Adrenal gland (tissue), 12 donors: ENCODE data around the gene LIAS. TPM values are rescaled to one million over a fixed set of nuclear protein-coding genes. Genes with fewer than 3 reads are reported as not detected.

Experiments
- DNase-seq, 7 donors: peaks; one replicate each; pipeline ENCODE4 v3.0.0-alpha.2; 2019 to 2020
- H3K27ac ChIP-seq, 5 donors: fragments of 200-600 bp; sonication (generic) in 4 of 5; 1 replicate in 3 of 5; 2 replicates in 2 of 5; pipeline versions ENCODE4 v1.5.1 to v1.8.0; 2016 to 2020; ENCODE audit warnings: mild to moderate bottlenecking in 1 of 5
- H3K27me3 ChIP-seq: fragments of 200-600 bp; 2 replicates; pipeline ENCODE4 v1.8.0; 2021
- H3K36me3 ChIP-seq, 2 donors: fragments of 200-600 bp; replicated peaks in 1 of 2; 1 replicate in 1 of 2; 2 replicates in 1 of 2; pipeline versions ENCODE4 v1.5.1 to v1.8.0; 2018 to 2022
- H3K4me1 ChIP-seq, 2 donors: fragments of 200-600 bp; replicated peaks in 1 of 2; 1 replicate in 1 of 2; 2 replicates in 1 of 2; pipeline versions ENCODE4 v1.5.1 to v1.8.0; 2018 to 2021
- H3K4me3 ChIP-seq, 4 donors: fragments of 200-600 bp; sonication (generic) in 3 of 4; one replicate each; pipeline ENCODE4 v1.5.1; 2016 to 2018
- H3K9me3 ChIP-seq, 3 donors: fragments of 200-600 bp; sonication (generic) in 1 of 3; replicated peaks in 1 of 3; 1 replicate in 2 of 3; 2 replicates in 1 of 3; pipeline versions ENCODE4 v1.5.1 to v1.8.0; 2016 to 2021
- POLR2A ChIP-seq, 2 donors: fragments of 450-650 bp; IDR thresholded peaks; one replicate each; pipeline ENCODE4 v1.6.1; 2017; ENCODE audit warnings: antibody characterized with exemption in 2 of 2, mild to moderate bottlenecking in 2 of 2, moderate library complexity in 1 of 2
- WGBS, 4 donors: extraction: QIAGEN DNeasy Blood & Tissue Kit in 2 of 4; methylation state at CpG; one replicate each; pipeline versions ENCODE4 v1.1.5 to v1.1.7; 2013 to 2017; 5-methylcytosine and 5-hydroxymethylcytosine counted together
- intact Hi-C, 2 donors: fragments of 100-400 bp; cut with DNase I; formaldehyde crosslinking; loops; one replicate each; pipeline versions ENCODE4 v1.14.1 to v1.15.0; 2022 to 2023
- polyA plus RNA-seq, 3 donors: library from polyadenylated mRNA; stranded (reverse); fragments of 200-250 nt in 2 of 3; fragments of 350-450 nt in 1 of 3; fragmentation: Illumina TruSeq in 1 of 3; extraction: RNeasy Lipid Tissue Mini Kit (QIAGEN cat#74804) in 1 of 3; gene quantifications; one replicate each; pipeline ENCODE4 v1.2.3, GENCODE V29; 2013 to 2014
- total RNA-seq, 9 donors: library from RNA; depleted of rRNA in 4 of 9; stranded (reverse); fragments of >200 nt in 4 of 9; fragments of 120-200 nt in 1 of 9; fragmentation: NEBNext Ultra II Directional in 1 of 9; extraction: Animal tissue kit (Norgen Biotek cat#: 25700) in 1 of 9; gene quantifications; one replicate each; pipeline versions ENCODE4 v1.1.0 to v1.2.4, GENCODE V29; 2013 to 2023
- TF ChIP-seq, protein P1 (sequence below), 6 experiments: fragments of 450-650 bp in 4 of 6; fragments of 200-600 bp in 2 of 6; sonication (generic) in 1 of 6; IDR thresholded peaks; 1 replicate in 5 of 6; 2 replicates in 1 of 6; pipeline versions ENCODE4 v1.5.1 to v1.8.0; 2016 to 2021; ENCODE audit warnings: antibody characterized with exemption in 6 of 6, mild to moderate bottlenecking in 2 of 6, moderate library complexity in 1 of 6
- donor health status: healthy with polysubstance abuse.
- donor health status: Bipolar disorder and iron deficiency.
- donor health status: DM: yes; HTN: yes; CAD: no.
- donor health status: DM: no; HTN: no; CAD: no.
- donor health status: DM: no; HTN: no; CAD: no.
- donor health status: DM: yes; HTN: yes; CAD: no.

Gene LIAS
- total and polyA plus RNA-seq, 12 donors, result 7.0 to 29.6 (median 18.0) TPM

- peak overlapping the region in 1 of 5 donors; percentile 24 for H3K27ac ChIP-seq
- intact Hi-C loops, result no loop called here
- 59 to 68% (median 63%) methylated on average over 7 of the region's 7 CpGs for WGBS, 4 donors
- H3K9me3 ChIP-seq, result no peaks in the 10 kb centered on the region
- H3K27me3 ChIP-seq, result no peaks in the 10 kb centered on the region
- no peak overlapping the region for H3K4me3 ChIP-seq
- H3K36me3 ChIP-seq, result peaks cover 0 to 6% of the 10 kb centered on the region in 2 donors
- TF ChIP-seq, protein P1, sequence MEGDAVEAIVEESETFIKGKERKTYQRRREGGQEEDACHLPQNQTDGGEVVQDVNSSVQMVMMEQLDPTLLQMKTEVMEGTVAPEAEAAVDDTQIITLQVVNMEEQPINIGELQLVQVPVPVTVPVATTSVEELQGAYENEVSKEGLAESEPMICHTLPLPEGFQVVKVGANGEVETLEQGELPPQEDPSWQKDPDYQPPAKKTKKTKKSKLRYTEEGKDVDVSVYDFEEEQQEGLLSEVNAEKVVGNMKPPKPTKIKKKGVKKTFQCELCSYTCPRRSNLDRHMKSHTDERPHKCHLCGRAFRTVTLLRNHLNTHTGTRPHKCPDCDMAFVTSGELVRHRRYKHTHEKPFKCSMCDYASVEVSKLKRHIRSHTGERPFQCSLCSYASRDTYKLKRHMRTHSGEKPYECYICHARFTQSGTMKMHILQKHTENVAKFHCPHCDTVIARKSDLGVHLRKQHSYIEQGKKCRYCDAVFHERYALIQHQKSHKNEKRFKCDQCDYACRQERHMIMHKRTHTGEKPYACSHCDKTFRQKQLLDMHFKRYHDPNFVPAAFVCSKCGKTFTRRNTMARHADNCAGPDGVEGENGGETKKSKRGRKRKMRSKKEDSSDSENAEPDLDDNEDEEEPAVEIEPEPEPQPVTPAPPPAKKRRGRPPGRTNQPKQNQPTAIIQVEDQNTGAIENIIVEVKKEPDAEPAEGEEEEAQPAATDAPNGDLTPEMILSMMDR (IDR thresholded peaks at IDR 0.05), result no peak
- no peak for TF ChIP-seq POLR2A (IDR thresholded peaks at IDR 0.05)
- peak in 1 of 7 donors; percentile 31 for DNase-seq
- H3K4me1 ChIP-seq, result peaks cover 12 to 51% of the 10 kb centered on the region in 2 donors
These were observed 65.5 kb downstream of the LIAS start for GRCh38 chr4:39524161-39524957.

DNA sequence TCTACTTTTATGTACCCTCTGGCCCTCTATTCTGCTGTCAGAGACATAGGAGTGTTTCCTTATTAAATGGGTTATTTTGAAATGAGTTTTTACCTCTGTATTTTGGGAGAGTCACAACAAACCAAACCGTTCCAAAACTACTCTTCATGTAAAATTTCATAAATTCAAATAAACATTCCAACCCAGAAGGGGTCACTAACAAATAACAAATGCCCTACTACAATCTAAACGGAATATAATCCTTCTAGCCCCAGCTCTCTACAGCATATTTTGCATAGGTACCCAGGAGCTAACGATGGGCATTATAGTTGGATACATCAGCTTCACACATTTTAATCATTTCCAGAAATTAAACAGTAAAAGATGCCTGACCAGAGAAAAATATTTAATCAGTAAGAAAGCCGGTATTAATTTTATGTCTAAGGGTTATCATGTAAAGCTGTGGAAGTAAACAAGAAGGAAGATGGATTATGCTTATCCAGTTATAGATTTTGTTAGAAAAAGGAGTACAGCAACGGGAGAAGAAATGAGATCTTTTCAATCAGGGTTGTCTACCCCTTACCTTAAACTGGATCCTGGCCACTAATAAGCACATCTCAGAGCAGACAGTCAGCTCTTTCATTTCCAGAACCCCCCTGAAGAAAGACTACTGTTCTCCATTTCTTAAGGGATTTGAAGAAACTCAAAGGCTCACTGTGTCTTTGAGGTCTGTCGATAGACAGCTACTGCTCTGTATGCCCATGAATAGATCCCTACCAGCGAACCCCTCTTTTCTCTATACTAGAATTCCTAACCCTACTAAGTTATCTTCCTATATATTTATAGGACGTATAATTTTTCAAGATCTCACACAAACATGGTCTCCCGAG, 67.2 kb downstream of the LIAS start:
- peak overlapping the region; percentile 66 to 99 (median 92) for H3K27ac ChIP-seq
- TF ChIP-seq, protein P1 (IDR thresholded peaks at IDR 0.05), result no peak
- TF ChIP-seq POLR2A (IDR thresholded peaks at IDR 0.05), result no peak
- peaks cover 12 to 51% of the 10 kb centered on the region in 2 donors for H3K4me1 ChIP-seq
- no peaks in the 10 kb centered on the region for H3K9me3 ChIP-seq
- no peak for DNase-seq
- peak overlapping the region; percentile 66 to 99 (median 81) for H3K4me3 ChIP-seq
- no peaks in the 10 kb centered on the region for H3K36me3 ChIP-seq
- no peaks in the 10 kb centered on the region for H3K27me3 ChIP-seq
- 27 to 29% (median 27%) methylated on average over 9 of the region's 9 CpGs for WGBS, 4 donors
- intact Hi-C loops, result no loop called here

- no peaks in the 10 kb centered on the region for H3K27me3 ChIP-seq
- H3K4me1 ChIP-seq, result peaks cover 12 to 49% of the 10 kb centered on the region in 2 donors
- no peaks in the 10 kb centered on the region for H3K9me3 ChIP-seq
- 0 to 1% (median 0%) methylated on average over 19 to 33 of the region's 33 CpGs for WGBS, 4 donors
- TF ChIP-seq, protein P1 (IDR thresholded peaks at IDR 0.05), result no peak
- intact Hi-C loops, result no loop called here
- H3K4me3 ChIP-seq, result peak overlapping the region; percentile 66 to 99 (median 81)
- no peak for DNase-seq
- H3K36me3 ChIP-seq, result no peaks in the 10 kb centered on the region
- peak overlapping the region; percentile 66 to 99 (median 92) for H3K27ac ChIP-seq
These were observed 68.0 kb downstream of the LIAS start for GRCh38 chr4:39526765-39527295.
